ENCODE data around the gene TRAK1. TPM values are rescaled to one million over a fixed set of nuclear protein-coding genes. Genes with fewer than 3 reads are reported as not detected.

Gene TRAK1
- total RNA-seq, 2 donors from 2014 or later, result 17.4 to 23.8 TPM

DNA sequence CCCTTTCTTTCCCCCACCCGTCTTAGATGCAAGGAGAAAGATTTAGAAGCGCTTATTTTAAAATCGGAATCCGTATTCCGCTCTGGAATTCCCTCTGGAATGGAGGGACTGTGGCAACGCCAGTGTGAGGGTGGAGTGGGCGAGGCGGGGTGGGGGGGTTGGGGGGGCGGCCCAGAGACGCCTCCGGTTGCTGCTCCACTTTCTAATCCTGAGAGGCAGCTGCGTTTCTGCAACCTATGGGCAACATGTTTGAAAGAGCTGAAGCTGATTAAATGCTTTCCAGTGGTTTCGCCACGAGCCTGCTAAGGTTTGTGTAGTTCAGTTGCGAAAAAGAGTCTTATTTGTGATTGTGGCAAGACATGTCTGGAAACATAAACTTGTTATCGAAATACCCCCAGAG is 174.9 kb downstream of the TRAK1 start, which contains the start of gene CCK:
CCK (minus strand) TSS at position 101 of the 400 bp plus-strand sequence. CDS start 2,555 bp downstream, outside the sequence.
- Mint-ChIP-seq H3K27ac (no peak within 1 kb of the TSS), H3K27me3 (peaks cover 62% of the 10 kb centered on the region), H3K4me1 (no peaks in the 10 kb centered on the region), H3K4me3 (no peak within 1 kb of the TSS), H3K36me3 (ENCODE audit: low read depth) (no peaks in the 10 kb centered on the region), H3K9me3 (no peaks in the 10 kb centered on the region)
- ATAC-seq (replicated peaks), result no peak

- Mint-ChIP-seq H3K27ac (no peak overlapping the region), H3K27me3 (peaks cover 47% of the 10 kb centered on the region)
Measured at GRCh38 chr3:42267878-42268277, 176.7 kb downstream of the TRAK1 start.

GRCh38 chr3:42269647-42270046 is 178.5 kb downstream of the TRAK1 start:
- ATAC-seq (replicated peaks), result no peak
- Mint-ChIP-seq H3K9me3 (no peaks in the 10 kb centered on the region), H3K27ac (no peak overlapping the region), H3K27me3 (peaks cover 34% of the 10 kb centered on the region), H3K4me3 (no peak overlapping the region), H3K36me3 (ENCODE audit: low read depth) (no peaks in the 10 kb centered on the region), H3K4me1 (no peaks in the 10 kb centered on the region)

More at GRCh38 chr3:42267878-42268277, 176.7 kb downstream of the TRAK1 start:
- Mint-ChIP-seq H3K9me3 (no peaks in the 10 kb centered on the region), H3K4me1 (no peaks in the 10 kb centered on the region), H3K4me3 (no peak overlapping the region), H3K36me3 (ENCODE audit: low read depth) (no peaks in the 10 kb centered on the region)
- no peak for ATAC-seq (replicated peaks)

DNA sequence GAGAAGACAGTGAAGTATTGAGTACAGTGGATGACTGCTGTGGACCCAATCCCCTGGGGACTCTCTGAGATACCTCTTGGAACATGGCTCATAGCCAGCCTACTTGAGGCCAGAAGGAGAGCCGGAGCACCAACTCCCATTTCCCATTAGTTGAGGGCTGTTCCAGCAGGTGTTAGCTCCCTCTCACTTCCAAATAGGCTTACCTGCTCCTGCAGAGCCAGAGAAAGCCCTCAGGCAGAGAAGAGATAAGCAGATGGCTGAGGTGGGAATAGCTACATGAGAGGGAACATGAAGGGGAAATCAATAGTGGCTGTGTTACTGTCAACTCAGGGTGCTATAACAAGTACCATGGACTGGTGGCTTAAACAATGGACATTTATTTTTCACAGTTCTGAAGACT is 179.4 kb downstream of the TRAK1 start:
- no peaks in the 10 kb centered on the region for H3K9me3 Mint-ChIP-seq
- no peaks in the 10 kb centered on the region for H3K36me3 Mint-ChIP-seq (ENCODE audit: low read depth)
- peaks cover 33% of the 10 kb centered on the region for H3K27me3 Mint-ChIP-seq
- H3K27ac Mint-ChIP-seq, result no peak overlapping the region
- no peak for ATAC-seq (replicated peaks)
- no peaks in the 10 kb centered on the region for H3K4me1 Mint-ChIP-seq
- no peak overlapping the region for H3K4me3 Mint-ChIP-seq

DNA sequence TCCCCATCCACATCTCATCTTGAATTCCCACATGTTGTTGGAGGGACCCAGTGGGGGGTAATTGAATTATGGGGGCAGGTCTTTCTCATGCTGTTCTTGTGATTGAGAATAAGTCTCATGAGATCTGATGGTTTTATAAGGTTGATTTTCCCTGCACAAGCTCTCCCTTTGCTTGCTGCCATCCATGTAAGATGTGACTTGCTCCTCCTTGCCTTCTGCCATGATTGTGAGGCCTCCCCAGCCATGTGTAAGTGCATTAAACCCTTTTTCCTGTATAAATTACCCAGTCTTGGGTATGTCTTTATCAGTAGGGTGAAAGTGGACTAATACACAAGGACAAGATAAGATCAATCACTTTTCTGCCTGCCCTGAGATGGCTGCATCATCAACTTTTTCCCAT is 180.6 kb downstream of the TRAK1 start:
- H3K4me3 Mint-ChIP-seq, result no peak overlapping the region
- no peak for ATAC-seq (replicated peaks)
- H3K27me3 Mint-ChIP-seq, result peaks cover 33% of the 10 kb centered on the region
- H3K36me3 Mint-ChIP-seq (ENCODE audit: low read depth), result no peaks in the 10 kb centered on the region
- H3K4me1 Mint-ChIP-seq, result no peaks in the 10 kb centered on the region
- H3K9me3 Mint-ChIP-seq, result no peaks in the 10 kb centered on the region
- no peak overlapping the region for H3K27ac Mint-ChIP-seq

DNA sequence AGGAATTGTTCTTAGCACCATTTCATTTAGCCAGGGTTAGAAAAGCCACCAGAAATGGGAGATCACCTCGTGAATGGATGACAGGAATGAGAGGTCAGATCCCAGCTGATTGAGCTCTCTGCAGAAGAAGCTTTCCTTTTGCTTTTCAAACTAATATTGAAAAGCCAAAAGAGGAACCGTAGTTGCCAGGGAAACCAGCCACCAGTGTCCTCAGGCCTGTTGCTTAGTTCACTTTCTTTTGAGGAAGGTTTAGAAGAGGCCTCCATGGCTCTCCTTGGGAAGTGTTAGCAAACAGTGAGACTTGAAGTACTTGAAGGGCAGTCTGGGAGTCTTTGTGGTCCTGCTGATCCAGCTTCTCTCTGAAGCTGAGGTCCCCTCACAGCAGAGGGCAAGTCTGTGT is 182.2 kb downstream of the TRAK1 start:
- no peaks in the 10 kb centered on the region for H3K4me1 Mint-ChIP-seq
- peaks cover 27% of the 10 kb centered on the region for H3K27me3 Mint-ChIP-seq
- no peak overlapping the region for H3K4me3 Mint-ChIP-seq
- no peak overlapping the region for H3K27ac Mint-ChIP-seq
- H3K9me3 Mint-ChIP-seq, result no peaks in the 10 kb centered on the region
- no peaks in the 10 kb centered on the region for H3K36me3 Mint-ChIP-seq (ENCODE audit: low read depth)
- no peak for ATAC-seq (replicated peaks)

DNA sequence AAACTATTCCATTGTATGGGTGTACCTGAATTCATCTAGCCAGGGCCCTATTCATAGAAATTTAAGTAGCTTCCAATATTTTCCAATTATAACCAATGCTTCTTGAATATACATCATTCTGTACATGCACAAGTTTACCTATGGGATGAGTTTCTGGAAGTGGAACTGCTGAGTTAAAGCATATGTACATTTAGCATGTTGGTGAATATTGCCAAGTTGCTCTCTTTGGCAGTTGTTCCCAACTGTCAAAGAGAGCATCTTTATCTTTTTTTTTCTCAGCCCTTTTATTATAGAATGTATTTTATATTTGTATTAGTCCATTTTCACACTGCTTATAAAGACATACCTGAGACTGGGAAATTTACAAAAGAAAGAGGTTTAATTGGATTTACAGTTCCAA is 183.1 kb downstream of the TRAK1 start:
- Mint-ChIP-seq H3K9me3 (peaks cover 3% of the 10 kb centered on the region), H3K27ac (no peak overlapping the region), H3K4me1 (no peaks in the 10 kb centered on the region), H3K27me3 (peaks cover 20% of the 10 kb centered on the region), H3K36me3 (ENCODE audit: low read depth) (no peaks in the 10 kb centered on the region), H3K4me3 (no peak overlapping the region)
- no peak for ATAC-seq (replicated peaks)

GRCh38 chr3:42275217-42275616 is 184.1 kb downstream of the TRAK1 start:
- H3K27me3 Mint-ChIP-seq, result peaks cover 13% of the 10 kb centered on the region
- H3K4me3 Mint-ChIP-seq, result no peak overlapping the region
- no peak for ATAC-seq (replicated peaks)
- peaks cover 13% of the 10 kb centered on the region for H3K9me3 Mint-ChIP-seq
- H3K36me3 Mint-ChIP-seq (ENCODE audit: low read depth), result no peaks in the 10 kb centered on the region
- no peaks in the 10 kb centered on the region for H3K4me1 Mint-ChIP-seq
- H3K27ac Mint-ChIP-seq, result no peak overlapping the region

Other genes starting within 250 kb of the TRAK1 start
- gene ULK4, start 129.3 kb upstream of the TRAK1 start, total RNA-seq, result 1 to 10 TPM; 7.0 to 7.7 TPM
- not detected for gene CCK, start 174.8 kb downstream of the TRAK1 start, total RNA-seq